ENCODE results near the gene PRAMEF14.
"Not testable (repeated sequence)": the region's sequence is repeated elsewhere in the genome, so short reads cannot be mapped to it uniquely, and the experiment has no call there.

The PRAMEF14 gene, protein sequence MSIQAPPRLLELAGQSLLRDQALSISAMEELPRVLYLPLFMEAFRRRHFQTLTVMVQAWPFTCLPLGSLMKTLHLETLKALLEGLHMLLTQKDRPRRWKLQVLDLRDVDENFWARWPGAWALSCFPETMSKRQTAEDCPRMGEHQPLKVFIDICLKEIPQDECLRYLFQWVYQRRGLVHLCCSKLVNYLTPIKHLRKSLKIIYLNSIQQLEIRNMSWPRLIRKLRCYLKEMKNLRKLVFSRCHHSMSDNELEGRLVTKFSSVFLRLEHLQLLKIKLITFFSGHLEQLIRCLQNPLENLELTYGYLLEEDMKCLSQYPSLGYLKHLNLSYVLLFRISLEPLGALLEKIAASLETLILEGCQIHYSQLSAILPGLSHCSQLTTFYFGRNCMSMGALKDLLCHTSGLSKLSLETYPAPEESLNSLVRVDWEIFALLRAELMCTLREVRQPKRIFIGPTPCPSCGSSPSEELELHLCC

DNA sequence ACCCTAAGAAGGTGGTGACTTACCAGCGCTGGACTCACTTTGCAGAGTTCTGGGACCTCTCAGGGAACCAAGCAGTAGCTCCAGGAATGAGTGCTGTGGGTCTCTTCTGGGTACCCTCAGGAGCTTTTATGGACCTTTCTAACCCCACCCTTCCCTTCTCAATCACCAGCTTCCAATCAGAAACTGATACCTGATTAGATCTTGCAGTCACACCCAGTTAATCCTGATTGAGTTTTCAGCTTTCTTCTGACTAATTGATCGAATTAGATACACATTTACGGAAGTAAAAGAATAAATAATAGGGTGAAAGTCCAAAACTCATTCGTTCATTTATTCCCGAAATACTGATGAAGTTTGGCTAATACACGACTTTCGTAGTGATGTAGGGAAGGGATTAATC is at the start of gene PRAMEF14:
Gene PRAMEF14, minus strand, starts transcription at position 101 of the 400 bp plus-strand sequence. CDS start 1,820 bp downstream, outside the sequence.
- not testable (repeated sequence) for DNase-seq (ENCODE audit: low spot score)

DNA sequence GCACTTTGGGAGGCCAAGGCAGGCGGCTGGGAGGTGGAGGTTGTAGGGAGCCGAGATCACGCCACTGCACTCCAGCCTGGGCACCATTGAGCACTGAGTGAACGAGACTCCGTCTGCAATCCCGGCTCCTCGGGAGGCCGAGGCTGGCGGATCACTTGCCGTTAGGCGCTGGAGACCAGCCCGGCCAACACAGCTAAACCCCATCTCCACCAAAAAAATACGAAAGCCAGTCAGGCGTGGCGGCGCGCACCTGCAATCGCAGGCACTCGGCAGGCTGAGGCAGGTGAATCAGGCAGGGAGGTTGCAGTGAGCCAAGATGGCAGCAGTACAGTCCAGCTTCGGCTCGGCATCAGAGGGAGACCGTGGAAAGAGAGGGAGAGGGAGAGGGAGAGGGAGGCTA is 48.4 kb upstream of the PRAMEF14 start:
- not testable (repeated sequence) for DNase-seq (ENCODE audit: low spot score)

- DNase-seq (ENCODE audit: low spot score) = not testable (repeated sequence)
These were observed 47.8 kb upstream of the PRAMEF14 start for GRCh38 chr1:13394761-13395160.

DNA sequence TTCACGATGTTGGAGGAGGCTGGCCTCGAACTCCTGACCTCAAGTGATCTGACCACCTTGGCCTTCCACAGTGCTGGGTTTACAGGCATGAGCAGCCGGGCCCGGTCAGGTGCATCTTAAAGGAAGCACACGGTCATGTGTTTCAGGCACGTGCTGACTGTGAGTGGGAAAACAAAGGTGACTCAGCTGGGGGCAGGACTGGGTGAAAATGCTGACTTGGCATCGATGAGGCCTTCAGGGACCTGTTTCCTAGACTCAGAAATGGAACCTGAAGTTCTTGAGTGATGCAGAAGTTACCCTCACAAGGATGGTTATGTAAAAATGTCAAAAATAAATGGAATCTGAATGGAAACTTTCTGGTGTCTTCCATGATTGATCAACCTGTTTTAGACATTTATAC is 46.1 kb upstream of the PRAMEF14 start:
- DNase-seq (ENCODE audit: low spot score) = not testable (repeated sequence)

DNA sequence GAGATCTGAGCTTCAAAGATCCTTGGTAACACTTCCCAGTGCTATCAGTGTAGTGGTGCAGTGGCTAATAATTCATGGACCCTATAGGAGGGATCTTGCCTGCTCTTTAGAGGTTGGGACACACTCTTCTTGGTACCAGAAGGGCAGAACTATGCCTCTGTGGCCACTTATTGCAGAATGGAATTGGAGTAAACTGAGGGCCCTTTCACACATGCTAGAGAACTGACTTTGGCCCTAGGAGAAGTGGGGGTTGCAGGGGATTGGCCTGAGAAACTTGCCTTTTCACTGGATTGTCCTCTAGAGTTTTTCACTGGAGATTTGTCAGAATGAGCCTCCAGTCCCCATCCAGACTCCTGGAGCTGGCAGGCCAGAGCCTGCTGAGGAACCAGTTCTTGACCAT is 42.4 kb upstream of the PRAMEF14 start, which contains the start of gene PRAMEF17:
Gene PRAMEF17, plus strand, starts transcription at position 301 of the 400 bp plus-strand sequence. Its CDS starts 26 bp downstream, at position 327.
- DNase-seq (ENCODE audit: low spot score) = not testable (repeated sequence)

GRCh38 chr1:13380380-13380779 is 33.4 kb upstream of the PRAMEF14 start:
- DNase-seq (ENCODE audit: low spot score) = not testable (repeated sequence)

GRCh38 chr1:13378983-13379382 is 32.0 kb upstream of the PRAMEF14 start:
- DNase-seq (ENCODE audit: low spot score) = not testable (repeated sequence)

DNA sequence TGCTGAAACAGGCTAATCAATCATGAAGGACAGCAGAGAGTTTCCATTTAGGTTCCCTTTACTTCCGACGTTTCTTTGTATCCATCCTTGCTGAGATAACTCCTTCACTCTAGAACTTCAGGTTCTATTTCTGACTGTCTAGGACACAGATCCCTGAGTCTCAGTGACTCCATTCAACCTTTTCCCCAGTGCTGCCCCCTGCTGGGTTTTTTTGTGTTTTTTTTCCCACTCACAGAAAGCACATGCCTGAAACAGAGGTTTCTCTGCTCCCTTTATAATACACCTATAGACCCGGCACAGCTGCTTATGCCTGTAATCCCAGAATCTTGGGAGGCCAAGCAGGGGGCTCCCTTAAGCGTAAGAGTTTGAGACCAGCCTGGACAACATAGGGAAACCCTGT is 21.6 kb upstream of the PRAMEF14 start:
- not testable (repeated sequence) for DNase-seq (ENCODE audit: low spot score)

GRCh38 chr1:13366536-13366935 is 19.6 kb upstream of the PRAMEF14 start:
- not testable (repeated sequence) for DNase-seq (ENCODE audit: low spot score)

- not testable (repeated sequence) for DNase-seq (ENCODE audit: low spot score)
These were observed 18.0 kb upstream of the PRAMEF14 start for GRCh38 chr1:13364928-13365327.

DNA sequence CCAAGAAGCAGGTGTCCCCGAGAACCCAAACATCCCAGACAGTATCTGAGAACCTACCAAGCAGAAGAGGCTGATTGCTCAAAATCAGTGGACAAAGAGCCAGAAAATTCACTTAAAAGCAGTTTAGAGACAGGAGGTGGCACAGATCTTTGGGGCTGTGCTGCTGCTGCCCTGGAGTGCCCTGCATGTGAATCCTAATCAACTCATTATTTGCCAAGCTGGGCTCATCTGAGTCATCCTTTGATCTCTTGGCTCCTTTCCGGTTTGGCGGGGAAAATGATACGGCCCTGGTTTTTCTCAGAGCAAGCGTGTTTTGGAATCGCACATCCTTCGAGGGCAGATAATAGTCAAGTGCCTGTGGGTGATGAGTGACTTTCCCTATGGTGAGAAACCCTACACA is 15.4 kb upstream of the PRAMEF14 start:
- DNase-seq (ENCODE audit: low spot score) = not testable (repeated sequence)

DNA sequence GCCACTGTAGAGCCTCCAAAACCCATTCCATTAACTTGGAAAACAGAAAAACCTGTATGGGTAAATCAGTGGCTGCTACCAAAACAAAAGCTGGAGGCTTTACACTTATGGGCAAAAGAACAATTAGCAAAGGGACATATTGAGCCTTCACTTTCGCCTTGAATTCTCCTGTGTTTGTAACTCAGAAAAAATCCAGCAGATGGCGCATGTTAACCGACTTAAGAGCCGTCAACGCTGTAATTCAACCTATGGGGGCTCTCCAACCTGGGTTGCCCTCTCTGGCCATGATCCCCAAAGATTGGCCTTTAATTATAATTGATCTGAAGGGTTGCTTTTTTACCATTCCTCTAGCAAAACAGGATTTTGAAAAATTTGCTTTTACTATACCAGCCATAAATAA is 9.8 kb upstream of the PRAMEF14 start:
- DNase-seq (ENCODE audit: low spot score) = peak; percentile 40

DNA sequence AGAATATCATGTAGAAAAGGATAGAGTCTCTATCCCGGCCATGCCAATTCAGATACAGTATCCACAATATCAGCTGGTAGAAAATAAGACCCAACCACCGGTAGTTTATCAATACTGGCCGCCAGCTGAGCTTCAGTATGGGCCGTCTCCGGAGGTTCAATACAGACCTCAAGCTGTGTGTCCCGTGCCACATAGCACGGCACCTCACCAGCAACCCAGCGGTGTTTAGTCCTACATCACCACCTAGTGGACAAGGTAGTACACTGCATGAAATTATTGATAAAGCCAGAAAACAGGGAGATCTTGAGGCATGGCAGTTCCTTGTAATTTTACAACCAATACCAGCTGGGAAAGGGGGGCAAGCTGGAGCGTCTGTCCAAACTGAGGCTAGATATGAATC is 7.5 kb upstream of the PRAMEF14 start:
- DNase-seq (ENCODE audit: low spot score) = not testable (repeated sequence)

- DNase-seq (ENCODE audit: low spot score) = not testable (repeated sequence)
These were observed 6.5 kb upstream of the PRAMEF14 start for GRCh38 chr1:13353476-13353875.

DNA sequence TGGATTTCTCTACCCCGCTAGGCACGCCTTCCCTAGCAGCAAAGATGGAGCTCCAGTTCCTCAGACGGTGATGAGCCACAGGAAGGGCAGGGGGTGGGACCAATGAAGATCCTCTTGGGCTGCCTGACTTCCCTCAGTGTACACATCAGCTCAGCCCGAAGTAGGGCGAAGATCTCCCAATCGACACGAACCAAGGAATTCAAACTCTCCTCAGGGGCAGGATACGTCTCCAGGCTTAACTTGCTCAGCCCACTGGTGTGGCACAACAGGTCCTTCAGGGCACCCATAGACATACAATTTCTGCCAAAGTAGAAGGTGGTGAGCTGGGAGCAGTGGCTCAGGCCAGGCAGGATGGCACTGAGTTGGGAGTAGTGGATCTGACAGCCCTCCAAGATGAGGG is 4.4 kb downstream of the PRAMEF14 start:
- DNase-seq (ENCODE audit: low spot score) = not testable (repeated sequence)

- DNase-seq (ENCODE audit: low spot score) = not testable (repeated sequence)
These were observed 31.7 kb downstream of the PRAMEF14 start, which contains the start of gene PRAMEF15 for GRCh38 chr1:13315281-13315680. Gene PRAMEF15, plus strand, starts transcription at chr1:13315581. Its CDS starts 2,827 bp downstream, at chr1:13318408.

DNA sequence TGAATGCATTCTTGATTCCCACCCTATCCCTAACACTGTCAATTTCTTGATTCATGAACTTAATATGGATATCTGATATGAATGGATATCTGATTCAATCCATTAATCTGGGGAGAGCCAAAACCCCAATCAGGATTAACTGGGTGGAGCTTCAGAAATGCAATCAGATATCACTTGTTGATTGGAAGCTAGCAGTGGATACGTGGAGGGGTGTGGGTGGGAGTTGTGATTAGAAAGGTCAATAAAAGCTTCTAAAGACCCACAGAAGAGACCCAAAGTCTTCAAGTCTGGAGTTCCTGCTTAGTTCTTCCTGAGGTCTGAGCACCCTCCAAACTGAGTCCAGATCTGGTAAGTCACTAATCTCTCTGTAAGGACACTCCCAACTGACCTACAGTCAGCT is 43.7 kb downstream of the PRAMEF14 start, which contains the start of gene PRAMEF33:
Gene PRAMEF33, plus strand, starts transcription at position 301 of the 400 bp plus-strand sequence. CDS start 2,416 bp downstream, outside the sequence.
- DNase-seq (ENCODE audit: low spot score) = not testable (repeated sequence)

DNA sequence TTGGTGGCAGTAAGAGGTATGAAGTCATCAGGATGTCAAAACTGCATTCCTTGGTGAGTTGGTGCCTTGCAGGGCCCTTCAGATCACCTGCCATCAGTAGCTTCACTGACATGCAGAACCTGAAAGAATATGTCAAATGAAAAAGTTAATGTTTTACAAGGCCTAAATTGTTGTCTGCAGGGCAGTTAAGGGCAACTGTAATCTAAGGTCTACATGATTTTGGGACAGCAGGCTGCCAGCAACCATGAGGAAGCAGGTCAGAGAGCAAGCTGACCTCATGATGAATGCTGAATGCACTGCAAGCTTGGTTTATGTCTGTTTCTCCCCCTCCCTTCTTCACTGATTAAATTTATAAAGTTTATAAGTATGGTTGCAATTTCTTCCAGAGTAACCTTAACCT is 44.7 kb downstream of the PRAMEF14 start:
- DNase-seq (ENCODE audit: low spot score) = not testable (repeated sequence)

- not testable (repeated sequence) for DNase-seq (ENCODE audit: low spot score)
These were observed 48.2 kb downstream of the PRAMEF14 start for GRCh38 chr1:13298699-13299098.

- not testable (repeated sequence) for DNase-seq (ENCODE audit: low spot score)
These were observed 49.6 kb downstream of the PRAMEF14 start for GRCh38 chr1:13297216-13297931.

All from CD4-positive, alpha-beta T cell treated with Interleukin-2 at 100 ng/mL for 4 hours (primary cell).